D721Med (cell line): Measurements from ENCODE around the gene GABRG3.

Experiments
- DNase-seq: peaks from one replicate; pipeline ENCODE4 v3.0.0; 2011; ENCODE audit warnings: low spot score; ENCODE audit not compliant: insufficient read length
- FAIRE-seq: peaks from 2 replicates; lab custom pipeline; 2011; peaks lifted over from hg19 to GRCh38; lab: Jason Lieb, UNC
- CTCF ChIP-seq: IDR thresholded peaks from 2 replicates; pipeline ENCODE4 v1.5.1; 2012; ENCODE audit warnings: mild to moderate bottlenecking, control low read depth; ENCODE audit not compliant: insufficient read depth; ENCODE audit errors: missing control alignments

The GABRG3 gene

DNA sequence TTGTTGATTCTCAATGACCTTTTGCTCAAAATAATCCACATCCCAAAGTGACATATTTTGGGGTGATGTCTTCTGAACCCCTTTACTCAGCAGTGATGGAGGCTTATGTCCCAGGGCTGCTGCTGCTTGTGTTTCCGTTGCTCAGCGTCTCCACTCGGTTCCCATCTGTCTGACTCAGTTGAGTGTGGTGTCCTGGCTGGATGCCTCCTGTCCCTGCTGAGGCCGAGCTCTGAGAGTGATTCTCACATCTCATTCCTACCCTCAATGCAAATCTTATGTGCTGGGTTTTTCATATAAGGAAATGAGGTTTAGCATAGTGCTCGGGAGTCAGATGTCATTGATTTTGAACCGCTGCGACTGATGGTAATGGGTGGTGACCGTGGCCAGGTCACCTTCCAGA, 247.4 kb downstream of the GABRG3 start:
- no peak for DNase-seq
- FAIRE-seq: no peak
- no peak for TF ChIP-seq CTCF

GRCh38 chr15:27219636-27220035, 248.7 kb downstream of the GABRG3 start:
- TF ChIP-seq CTCF: no peak
- no peak for DNase-seq
- no peak for FAIRE-seq

DNA sequence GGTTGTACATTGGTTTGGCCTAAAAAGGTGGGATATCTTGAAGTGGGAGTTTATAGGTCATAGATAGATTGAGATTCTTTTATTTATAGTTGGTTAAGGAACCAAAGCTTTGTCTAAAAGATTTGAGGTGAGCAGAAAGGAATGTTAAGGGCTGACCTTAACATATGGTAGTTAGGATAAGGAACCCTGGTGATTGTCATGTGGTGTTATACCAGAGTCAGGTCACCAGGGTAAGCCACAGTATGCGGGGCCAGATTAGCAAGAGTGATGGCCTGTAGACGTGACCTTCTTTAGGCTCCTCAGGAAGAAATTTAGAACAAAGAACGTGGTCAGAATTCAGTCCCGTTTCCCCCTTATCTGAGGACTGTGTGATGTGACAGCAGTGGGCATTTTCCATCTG, 249.2 kb downstream of the GABRG3 start:
- FAIRE-seq: no peak
- DNase-seq: no peak
- TF ChIP-seq CTCF: no peak

- TF ChIP-seq CTCF: no peak
- DNase-seq (no peak), FAIRE-seq (no peak)
Observed at GRCh38 chr15:27222479-27222878, 251.5 kb downstream of the GABRG3 start.

GRCh38 chr15:27223179-27223578, 252.2 kb downstream of the GABRG3 start:
- no peak for TF ChIP-seq CTCF
- no peak for DNase-seq
- no peak for FAIRE-seq

GRCh38 chr15:27231811-27232210, 260.8 kb downstream of the GABRG3 start:
- no peak for FAIRE-seq

GRCh38 chr15:27232876-27233275, 261.9 kb downstream of the GABRG3 start:
- no peak for TF ChIP-seq CTCF
- no peak for FAIRE-seq
- DNase-seq: no peak

More at GRCh38 chr15:27231811-27232210, 260.8 kb downstream of the GABRG3 start:
- no peak for TF ChIP-seq CTCF
- no peak for DNase-seq
